HL-60 (cell line): ENCODE data around the gene CDC7.

Experiments
- GABPA ChIP-seq: IDR thresholded peaks from 2 replicates; pipeline ENCODE4 v1.6.1; 2012; ENCODE audit warnings: low read depth
- POLR2AphosphoS5 ChIP-seq: IDR thresholded peaks from 2 replicates; pipeline ENCODE4 v1.6.1; 2012; ENCODE audit warnings: low read depth
- REST ChIP-seq: IDR thresholded peaks from 2 replicates; pipeline ENCODE4 v1.6.1; 2012; ENCODE audit warnings: low read depth; ENCODE audit not compliant: insufficient replicate concordance
- TF ChIP-seq, protein P1 (sequence below): IDR thresholded peaks from one replicate; pipeline ENCODE4 v1.5.1; 2011; ENCODE audit warnings: low read length, control low read depth, inconsistent platforms; ENCODE audit not compliant: insufficient read depth

- TF ChIP-seq, protein P1, sequence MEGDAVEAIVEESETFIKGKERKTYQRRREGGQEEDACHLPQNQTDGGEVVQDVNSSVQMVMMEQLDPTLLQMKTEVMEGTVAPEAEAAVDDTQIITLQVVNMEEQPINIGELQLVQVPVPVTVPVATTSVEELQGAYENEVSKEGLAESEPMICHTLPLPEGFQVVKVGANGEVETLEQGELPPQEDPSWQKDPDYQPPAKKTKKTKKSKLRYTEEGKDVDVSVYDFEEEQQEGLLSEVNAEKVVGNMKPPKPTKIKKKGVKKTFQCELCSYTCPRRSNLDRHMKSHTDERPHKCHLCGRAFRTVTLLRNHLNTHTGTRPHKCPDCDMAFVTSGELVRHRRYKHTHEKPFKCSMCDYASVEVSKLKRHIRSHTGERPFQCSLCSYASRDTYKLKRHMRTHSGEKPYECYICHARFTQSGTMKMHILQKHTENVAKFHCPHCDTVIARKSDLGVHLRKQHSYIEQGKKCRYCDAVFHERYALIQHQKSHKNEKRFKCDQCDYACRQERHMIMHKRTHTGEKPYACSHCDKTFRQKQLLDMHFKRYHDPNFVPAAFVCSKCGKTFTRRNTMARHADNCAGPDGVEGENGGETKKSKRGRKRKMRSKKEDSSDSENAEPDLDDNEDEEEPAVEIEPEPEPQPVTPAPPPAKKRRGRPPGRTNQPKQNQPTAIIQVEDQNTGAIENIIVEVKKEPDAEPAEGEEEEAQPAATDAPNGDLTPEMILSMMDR = no peak
- no peak for TF ChIP-seq POLR2AphosphoS5
- TF ChIP-seq GABPA = no peak
- no peak for TF ChIP-seq REST
Measured at GRCh38 chr1:91572044-91572443, 71.4 kb downstream of the CDC7 start.
